NCI-H69 (cell line): ENCODE measurements around the gene PRAMEF20.
"Not testable (repeated sequence)": the region's sequence is repeated elsewhere in the genome, so short reads cannot be mapped to it uniquely, and the experiment has no call there.

Source experiments
- DNase-seq: peaks from one replicate; lab custom pipeline; 2025; lab: John Stamatoyannopoulos, UW

The PRAMEF20 gene

DNA sequence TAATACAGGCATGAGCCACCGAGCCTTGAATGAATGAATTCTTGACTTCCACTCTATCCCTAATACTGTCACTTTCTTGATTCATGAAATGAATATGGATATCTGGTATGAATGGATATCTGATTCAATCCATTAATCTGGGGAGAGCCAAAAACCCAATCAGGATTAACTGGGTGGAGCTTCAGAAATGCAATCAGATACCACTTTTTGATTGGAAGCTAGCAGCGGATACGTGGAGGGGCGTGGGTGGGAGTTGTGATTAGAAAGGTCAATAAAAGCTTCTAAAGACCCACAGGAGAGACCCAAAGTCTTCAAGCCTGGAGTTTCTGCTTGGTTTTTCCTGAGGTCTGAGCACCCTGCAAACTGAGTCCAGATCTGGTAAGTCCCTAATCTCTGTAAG is at the start of gene PRAMEF20:
Gene PRAMEF20 (plus strand): TSS at position 301 of the 400 bp plus-strand sequence. CDS start 5,905 bp downstream, outside the sequence.
- DNase-seq, result not testable (repeated sequence)

DNA sequence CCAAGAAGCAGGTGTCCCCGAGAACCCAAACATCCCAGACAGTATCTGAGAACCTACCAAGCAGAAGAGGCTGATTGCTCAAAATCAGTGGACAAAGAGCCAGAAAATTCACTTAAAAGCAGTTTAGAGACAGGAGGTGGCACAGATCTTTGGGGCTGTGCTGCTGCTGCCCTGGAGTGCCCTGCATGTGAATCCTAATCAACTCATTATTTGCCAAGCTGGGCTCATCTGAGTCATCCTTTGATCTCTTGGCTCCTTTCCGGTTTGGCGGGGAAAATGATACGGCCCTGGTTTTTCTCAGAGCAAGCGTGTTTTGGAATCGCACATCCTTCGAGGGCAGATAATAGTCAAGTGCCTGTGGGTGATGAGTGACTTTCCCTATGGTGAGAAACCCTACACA is 47.9 kb upstream of the PRAMEF20 start:
- DNase-seq, result not testable (repeated sequence)

DNA sequence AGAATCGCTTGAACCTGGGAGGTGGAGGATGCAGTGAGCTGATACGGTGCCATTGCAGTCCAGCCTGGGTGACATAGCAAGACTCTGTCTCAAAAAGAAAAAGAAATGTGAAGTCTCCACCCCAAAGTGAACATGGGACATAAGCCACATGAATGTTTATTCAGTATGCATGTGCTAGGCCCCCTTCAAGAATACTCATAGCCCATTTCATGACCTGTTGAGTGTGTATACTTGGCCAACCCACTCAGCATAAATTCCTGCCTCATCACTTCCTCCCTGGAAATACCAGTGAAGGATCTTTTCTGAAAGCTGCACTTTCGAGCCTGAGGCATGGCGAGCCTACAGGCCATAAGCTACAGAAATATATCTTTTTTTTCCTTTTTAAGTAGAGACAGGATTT is 45.3 kb upstream of the PRAMEF20 start:
- not testable (repeated sequence) for DNase-seq

DNA sequence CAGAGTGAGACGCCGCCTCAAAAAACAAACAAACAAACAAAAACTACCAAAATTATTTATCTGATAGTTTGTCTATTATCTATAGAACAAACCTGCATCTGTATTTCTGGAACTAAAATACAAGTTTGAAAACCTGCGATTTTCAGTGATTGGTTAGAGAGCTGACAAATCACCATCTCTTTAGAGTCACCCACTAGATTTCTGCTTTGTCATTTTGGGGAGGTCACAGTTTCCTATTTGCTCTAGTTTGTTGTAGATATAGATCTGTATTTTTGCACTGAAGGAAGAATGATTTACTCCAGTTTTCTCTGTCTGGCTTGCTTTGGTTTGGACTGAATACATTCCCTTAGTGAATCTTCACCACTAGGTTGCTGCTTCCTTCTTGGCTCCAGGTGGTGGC is 43.7 kb upstream of the PRAMEF20 start:
- DNase-seq, result not testable (repeated sequence)

DNA sequence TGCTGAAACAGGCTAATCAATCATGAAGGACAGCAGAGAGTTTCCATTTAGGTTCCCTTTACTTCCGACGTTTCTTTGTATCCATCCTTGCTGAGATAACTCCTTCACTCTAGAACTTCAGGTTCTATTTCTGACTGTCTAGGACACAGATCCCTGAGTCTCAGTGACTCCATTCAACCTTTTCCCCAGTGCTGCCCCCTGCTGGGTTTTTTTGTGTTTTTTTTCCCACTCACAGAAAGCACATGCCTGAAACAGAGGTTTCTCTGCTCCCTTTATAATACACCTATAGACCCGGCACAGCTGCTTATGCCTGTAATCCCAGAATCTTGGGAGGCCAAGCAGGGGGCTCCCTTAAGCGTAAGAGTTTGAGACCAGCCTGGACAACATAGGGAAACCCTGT is 41.7 kb upstream of the PRAMEF20 start:
- not testable (repeated sequence) for DNase-seq

DNA sequence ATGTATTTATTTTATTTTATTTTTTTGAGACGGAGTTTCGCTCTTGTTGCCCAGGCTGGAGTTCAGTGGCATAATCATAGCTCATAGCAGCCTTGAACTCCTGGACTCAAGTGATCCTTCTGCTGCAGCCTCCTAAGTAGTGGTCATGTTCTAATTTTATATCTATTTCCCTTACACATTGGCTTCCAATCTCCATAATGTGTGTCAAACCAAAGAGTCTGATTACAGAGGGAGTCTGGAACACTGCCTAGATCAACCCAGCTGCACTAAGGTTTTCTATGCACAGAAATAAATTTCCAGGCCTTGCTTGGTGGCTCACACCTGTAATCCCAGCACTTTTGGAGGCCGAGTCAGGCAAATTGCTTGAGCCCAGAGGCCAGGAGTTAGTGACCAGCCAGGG is 31.3 kb upstream of the PRAMEF20 start:
- not testable (repeated sequence) for DNase-seq

DNA sequence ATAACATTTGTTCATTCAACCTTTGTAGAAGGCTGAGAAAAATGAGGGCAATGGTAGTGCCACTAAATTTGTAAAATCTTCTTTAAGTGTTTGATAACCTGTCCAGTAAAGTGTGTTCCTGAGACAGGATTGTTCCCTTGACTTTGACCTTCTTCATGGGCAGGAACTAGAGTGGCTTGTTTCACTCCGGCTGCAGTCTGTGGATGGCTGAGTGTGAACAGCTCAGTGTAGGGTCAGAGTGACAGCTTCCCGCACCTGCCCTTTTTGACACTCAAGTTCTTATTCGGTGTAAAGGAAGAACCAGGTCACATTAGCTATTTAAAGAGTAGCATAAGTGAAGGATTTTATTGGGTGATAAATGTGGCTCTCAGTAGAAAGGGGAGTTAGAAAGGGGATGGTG is 29.9 kb upstream of the PRAMEF20 start:
- not testable (repeated sequence) for DNase-seq

DNA sequence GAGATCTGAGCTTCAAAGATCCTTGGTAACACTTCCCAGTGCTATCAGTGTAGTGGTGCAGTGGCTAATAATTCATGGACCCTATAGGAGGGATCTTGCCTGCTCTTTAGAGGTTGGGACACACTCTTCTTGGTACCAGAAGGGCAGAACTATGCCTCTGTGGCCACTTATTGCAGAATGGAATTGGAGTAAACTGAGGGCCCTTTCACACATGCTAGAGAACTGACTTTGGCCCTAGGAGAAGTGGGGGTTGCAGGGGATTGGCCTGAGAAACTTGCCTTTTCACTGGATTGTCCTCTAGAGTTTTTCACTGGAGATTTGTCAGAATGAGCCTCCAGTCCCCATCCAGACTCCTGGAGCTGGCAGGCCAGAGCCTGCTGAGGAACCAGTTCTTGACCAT is 20.9 kb upstream of the PRAMEF20 start, which contains the start of gene PRAMEF17:
Gene PRAMEF17 (plus strand): TSS at position 301 of the 400 bp plus-strand sequence. CDS start 26 bp downstream, at position 327.
- not testable (repeated sequence) for DNase-seq

DNA sequence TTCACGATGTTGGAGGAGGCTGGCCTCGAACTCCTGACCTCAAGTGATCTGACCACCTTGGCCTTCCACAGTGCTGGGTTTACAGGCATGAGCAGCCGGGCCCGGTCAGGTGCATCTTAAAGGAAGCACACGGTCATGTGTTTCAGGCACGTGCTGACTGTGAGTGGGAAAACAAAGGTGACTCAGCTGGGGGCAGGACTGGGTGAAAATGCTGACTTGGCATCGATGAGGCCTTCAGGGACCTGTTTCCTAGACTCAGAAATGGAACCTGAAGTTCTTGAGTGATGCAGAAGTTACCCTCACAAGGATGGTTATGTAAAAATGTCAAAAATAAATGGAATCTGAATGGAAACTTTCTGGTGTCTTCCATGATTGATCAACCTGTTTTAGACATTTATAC is 17.2 kb upstream of the PRAMEF20 start:
- not testable (repeated sequence) for DNase-seq

DNA sequence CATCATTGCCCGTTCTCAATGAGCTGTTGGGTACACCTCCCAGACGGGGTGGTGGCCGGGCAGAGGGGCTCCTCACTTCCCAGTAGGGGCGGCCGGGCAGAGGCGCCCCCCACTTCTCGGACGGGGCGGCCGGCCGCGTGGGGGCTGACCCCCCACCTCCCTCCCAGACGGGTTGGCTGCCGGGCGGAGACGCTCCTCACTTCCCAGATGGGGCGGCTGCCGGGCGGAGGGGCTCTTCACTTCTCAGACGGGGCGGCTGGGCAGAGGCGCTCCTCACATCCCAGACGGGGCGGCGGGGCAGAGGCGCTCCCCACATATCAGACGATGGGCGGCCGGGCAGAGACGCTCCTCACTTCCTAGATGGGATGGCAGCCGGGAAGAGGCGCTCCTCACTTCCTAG is 15.5 kb upstream of the PRAMEF20 start:
- DNase-seq, result not testable (repeated sequence)

DNA sequence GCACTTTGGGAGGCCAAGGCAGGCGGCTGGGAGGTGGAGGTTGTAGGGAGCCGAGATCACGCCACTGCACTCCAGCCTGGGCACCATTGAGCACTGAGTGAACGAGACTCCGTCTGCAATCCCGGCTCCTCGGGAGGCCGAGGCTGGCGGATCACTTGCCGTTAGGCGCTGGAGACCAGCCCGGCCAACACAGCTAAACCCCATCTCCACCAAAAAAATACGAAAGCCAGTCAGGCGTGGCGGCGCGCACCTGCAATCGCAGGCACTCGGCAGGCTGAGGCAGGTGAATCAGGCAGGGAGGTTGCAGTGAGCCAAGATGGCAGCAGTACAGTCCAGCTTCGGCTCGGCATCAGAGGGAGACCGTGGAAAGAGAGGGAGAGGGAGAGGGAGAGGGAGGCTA is 14.9 kb upstream of the PRAMEF20 start:
- not testable (repeated sequence) for DNase-seq

DNA sequence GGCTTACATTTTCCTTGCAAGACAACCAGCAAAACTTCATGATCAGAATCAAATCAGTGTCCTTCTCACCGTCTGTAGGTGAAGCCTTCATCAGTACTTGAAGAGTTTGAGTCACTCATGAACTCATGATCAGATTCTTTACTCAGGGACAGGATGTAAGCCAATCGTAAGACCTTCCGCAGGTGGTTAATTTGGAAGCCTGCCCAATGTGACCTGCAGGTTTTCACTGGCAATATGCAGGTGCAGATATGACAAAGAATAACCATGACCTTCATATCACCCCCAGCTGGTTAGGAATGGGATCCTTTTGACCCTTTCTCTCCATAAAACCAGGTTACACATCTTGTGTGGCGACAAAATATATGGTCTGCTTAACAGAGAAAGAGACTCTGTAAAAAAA is 2.4 kb upstream of the PRAMEF20 start:
- no peak for DNase-seq

DNA sequence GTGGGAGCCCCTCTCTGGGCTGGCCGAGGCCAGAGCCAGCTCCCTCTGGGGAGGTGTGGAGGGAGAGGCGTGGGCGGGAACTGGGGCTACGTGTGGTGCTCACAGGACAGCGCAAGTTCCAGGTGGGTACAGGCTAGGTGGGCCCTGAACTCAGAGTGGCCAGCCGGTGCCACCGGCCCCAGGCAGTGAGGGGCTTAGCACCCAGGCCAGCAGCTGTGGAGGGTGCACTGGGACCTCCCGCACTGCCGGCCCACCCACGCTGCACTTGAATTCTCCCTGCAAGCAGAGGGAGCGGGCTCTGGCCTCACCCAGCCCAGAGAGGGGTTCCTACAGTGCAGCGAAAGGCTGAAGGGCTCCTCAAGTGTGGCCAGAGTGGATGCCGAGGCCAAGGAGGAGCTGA is 20.2 kb downstream of the PRAMEF20 start:
- DNase-seq, result no peak

DNA sequence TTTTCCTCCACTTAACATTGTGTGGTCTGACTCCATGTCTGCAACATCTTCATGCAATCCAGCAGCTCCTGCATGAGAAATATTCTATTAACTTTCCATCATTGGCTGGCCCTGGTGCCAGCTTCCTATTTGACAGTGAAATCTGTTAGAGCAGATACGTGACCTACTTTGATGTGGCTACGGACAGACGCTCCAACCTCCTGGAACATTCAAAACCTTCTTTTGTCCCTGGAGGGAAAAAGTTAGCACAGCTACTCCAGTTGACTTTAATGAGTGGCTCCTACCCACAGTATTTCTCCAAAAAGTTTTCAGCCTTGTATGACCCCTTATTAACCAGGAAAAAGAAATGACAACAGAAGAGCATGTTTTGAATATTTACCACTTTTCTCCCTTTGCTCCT is 22.0 kb downstream of the PRAMEF20 start:
- no peak for DNase-seq

DNA sequence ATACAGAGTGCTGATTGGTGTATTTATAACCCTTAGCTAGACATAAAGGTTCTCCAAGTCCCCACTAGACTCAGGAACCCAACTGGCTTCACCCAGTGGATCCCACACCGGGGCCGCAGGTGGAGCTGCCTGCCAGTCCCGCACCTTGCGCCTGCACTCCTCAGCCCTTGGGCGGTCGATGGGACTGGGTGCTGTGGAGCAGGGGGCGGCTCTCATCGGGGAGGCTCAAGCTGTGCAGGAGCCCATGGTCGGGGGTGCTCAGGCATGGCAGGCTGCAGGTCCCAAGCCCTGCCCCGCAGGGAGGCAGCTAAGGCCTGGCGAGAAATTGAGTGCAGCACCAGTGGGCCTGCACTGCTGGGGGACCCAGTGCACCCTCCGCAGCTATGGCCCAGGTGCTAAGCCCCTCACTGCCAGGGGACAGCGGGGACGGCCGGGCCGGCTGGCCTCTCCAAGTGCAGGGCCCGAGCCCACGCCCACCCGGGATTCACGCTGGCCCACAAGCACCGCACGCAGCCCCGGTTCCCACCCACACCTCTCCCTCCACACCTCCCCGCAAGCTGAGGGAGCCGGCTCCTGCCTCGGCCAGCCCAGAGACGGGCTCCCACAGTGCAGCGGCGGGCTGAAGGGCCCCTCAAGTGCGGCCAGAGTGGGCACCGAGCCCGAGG is 23.6 kb downstream of the PRAMEF20 start:
- DNase-seq, result not testable (repeated sequence)

DNA sequence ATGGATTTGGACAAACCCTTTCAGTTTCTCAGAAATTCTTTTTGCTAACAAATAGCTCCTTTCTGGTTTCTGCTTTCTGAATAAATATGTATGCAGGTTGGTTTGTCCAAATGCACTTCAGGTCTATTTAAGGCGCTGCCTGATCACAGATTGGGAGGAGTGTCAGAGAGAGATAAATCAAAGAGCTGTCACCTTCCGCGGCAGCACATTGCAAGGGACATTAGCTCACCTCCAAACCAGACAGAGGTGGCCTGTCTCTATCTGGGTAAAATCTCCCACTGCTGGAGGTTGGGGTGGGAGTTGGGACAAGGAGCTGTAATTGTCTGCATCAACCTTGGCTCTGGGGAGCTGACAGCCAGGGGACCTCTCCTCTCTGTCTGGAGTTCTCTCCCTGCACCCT is 25.2 kb downstream of the PRAMEF20 start:
- DNase-seq, result no peak

DNA sequence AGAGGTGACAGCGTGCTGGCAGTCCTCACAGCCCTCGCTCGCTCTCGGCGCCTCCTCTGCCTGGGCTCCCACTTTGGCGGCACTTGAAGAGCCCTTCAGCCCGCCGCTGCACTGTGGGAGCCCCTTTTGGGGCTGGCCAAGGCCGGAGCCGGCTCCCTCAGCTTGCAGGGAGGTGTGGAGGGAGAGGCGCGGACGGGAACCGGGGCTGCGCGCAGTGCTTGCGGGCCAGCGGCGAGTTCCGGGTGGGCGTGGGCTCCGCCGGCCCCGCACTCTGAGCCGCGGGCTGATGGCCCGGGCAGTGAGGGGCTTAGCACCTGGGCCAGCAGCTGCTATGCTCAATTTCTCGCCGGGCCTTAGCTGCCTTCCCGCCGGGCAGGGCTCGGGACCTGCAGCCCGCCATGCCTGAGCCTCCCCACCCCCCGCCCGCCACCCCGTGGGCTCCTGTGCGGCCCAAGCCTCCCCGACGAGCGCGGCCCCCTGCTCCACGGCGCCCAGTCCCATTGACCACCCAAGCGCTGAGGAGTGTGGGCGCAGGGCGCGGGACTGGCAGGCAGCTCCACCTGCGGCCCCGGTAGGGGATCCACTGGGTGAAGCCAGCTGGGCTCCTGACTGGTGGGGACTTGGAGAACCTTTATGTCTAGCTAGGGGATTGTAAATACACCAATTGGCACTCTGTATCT is 29.0 kb downstream of the PRAMEF20 start:
- not testable (repeated sequence) for DNase-seq

DNA sequence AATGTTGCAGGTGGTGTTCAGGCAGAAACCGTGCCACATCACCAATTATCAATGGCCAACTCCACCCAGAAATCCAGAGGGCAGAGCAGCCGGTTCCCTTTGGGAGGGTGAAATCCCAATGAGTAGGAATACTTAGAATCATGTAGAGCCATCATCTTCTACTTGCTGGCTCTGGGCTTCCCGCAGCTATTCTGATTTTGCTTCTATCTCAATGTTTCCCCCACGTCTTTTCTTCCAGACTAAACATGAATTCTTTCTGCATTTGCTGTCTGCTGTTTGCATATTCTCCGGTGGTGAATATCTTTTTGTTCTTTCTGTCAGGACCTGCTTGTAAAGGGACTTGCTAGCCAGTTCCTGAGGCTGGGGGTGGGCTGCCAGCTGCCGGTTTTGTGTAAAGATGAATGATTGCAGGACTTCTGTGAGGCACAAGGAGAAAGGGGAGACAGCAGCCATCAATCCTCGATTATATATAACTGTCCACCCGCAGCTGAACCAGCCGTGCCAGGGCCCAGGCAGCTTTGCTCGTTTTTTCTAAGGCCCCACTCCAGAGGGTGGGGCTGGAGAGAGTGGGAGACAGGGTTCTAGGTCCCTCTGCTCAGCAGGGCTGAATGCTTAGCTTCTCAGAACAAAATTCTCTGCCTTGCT is 33.2 kb downstream of the PRAMEF20 start:
- DNase-seq, result no peak

DNA sequence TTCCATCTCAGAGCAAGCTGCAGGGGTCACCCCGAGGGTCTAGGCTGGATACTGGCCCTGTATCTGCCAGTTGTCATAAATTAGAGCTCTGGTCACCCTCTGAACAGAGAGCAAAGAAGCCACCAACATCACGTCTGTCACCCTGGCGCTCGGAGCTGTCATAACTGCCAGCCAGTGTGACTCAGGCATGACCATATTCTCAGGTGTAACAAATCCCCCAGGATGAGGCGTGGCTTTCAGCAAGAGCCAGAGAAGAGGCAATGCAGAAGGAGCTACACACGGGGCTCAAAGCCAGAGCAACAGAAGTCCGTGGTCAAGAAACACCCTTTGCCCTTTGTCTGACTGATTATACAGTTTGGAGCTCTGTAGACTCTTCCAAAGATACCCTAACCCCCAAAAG is 40.0 kb downstream of the PRAMEF20 start:
- DNase-seq, result no peak

DNA sequence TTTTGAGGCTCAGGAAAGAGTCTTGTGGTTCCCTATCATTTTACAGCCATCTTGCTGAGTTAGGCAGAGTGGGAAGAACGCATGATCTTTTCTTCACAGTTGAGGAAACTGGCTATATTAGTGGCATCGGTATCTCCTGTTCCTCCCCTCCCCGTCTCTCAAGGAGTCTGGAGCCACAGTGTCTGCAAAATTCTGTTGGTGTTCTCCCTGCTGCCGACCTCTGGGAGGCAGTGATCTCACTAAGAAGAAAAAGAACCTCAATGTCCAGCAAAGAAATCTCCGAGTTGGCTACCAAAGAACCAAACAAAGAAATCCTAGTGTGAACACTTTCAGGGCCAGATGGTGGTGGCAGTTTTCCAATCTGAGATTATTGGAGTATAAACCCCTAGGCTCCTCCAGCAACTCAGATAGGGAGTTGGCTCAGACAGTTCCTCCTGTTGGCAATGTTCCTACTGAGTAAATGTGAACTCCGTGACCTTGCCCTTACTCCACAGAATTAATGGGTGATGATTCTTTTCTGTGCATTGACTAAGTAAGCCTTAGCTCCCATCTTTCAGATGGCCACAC is 41.2 kb downstream of the PRAMEF20 start:
- DNase-seq, result no peak

DNA sequence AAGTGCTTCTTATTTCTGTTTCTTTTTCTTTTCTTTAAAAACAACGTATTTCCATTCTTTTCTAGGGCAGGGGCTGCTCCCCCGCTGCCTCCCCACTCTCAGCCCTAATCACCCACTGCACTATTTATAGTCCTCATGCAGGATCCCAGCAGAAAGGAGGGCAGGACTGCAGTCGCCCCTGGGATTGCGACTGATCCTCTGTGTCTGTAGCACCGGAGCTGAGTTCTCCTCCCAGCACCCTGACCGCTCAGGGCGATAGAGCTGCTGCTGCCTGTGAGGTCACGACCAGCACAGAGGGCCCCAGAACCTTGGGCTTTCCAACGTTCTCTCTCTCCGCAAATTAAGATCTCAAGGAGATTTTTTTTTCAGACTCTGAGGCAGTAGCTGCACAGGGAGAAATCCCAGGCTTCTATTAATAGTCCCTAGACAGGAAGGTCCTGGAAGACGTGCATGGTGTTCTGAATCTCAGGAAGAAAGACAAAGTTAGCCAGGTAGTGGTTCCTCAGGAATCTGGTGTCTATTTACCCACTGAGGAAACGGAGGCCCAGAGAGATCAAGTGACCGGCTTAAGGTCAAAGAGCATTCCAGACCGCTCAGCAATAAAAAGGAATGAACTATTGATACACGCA is 46.8 kb downstream of the PRAMEF20 start:
- DNase-seq, result no peak

DNA sequence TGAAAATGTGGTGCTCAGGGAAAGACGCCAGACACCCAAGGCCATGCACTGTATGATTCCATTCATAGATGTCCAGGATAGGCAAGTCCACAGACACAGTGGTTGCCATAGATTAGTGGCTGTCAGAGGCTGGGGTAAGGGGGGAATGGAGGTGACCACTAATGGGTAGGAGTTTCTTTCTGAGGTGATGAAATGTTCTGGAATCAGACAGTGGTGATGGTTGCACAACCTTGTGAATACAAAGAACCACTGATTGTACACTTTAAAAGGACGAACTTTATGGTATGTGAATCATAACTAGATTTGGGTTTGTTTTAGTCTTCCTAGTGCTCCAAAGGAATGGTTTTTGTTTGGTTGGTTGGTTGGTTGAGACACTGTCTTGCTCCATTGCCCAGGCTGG is 51.7 kb downstream of the PRAMEF20 start:
- no peak for DNase-seq
